HEK293T (cell line): ENCODE measurements around the gene MRPL41.

Source experiments
- BHLHE40 ChIP-seq: fragments of 450-650 bp; IDR thresholded peaks from 2 replicates; pipeline ENCODE4 v1.6.1; 2016; ENCODE audit warnings: mild to moderate bottlenecking, moderate library complexity, borderline replicate concordance
- FOXK2 ChIP-seq: fragments of 450-650 bp; IDR thresholded peaks from 2 replicates; pipeline ENCODE4 v1.6.1; 2016; ENCODE audit warnings: mild to moderate bottlenecking
- HDGF ChIP-seq: fragments of 450-650 bp; IDR thresholded peaks from 2 replicates; pipeline ENCODE4 v1.6.1; 2017; ENCODE audit warnings: antibody characterized with exemption, borderline replicate concordance
- TARDBP ChIP-seq: fragments of 450-650 bp; IDR thresholded peaks from 2 replicates; pipeline ENCODE4 v1.6.1; 2016

DNA sequence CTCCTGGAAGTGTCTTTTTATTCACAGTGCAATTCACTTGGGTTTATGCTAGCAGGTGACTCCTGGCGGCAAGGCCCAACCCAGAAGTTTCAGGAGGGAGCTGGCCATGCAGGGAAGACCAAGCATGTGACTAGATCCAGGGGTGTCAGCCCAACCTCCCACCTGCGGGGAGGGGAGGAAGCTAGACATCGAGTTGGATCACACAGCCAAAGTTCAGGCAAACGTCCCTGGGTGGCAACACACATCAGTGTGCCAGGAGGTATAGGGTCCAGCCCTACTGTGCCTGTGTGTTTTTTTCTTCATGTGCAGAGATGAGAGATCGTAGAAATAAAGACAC, 26.7 kb upstream of the MRPL41 start:
- TF ChIP-seq TARDBP (no peak), FOXK2 (no peak), HDGF (no peak), BHLHE40 (no peak)
